Esophagus squamous epithelium (tissue), 5 donors: ENCODE data around the gene STK11. TPM values are rescaled to one million over a fixed set of nuclear protein-coding genes. Genes with fewer than 3 reads are reported as not detected.

Experiments
- DNase-seq: peaks from one replicate; lab custom pipeline; 2025; lab: John Stamatoyannopoulos, UW
- H3K27ac ChIP-seq, 4 donors: fragments of 200-600 bp; sonication (generic); one replicate each; pipeline ENCODE4 v1.5.1; 2016 to 2019; ENCODE audit warnings: mild to moderate bottlenecking in 1 of 4
- H3K27me3 ChIP-seq, 4 donors: fragments of 200-600 bp; sonication (generic); 1 replicate in 3 of 4; 2 replicates in 1 of 4; pipeline versions ENCODE4 v1.5.1 to v1.6.0; 2017 to 2021; ENCODE audit warnings: antibody characterized with exemption in 1 of 4
- H3K36me3 ChIP-seq, 3 donors: fragments of 200-600 bp; sonication (generic); one replicate each; pipeline ENCODE4 v1.5.1; 2016 to 2019
- H3K4me1 ChIP-seq, 3 donors: fragments of 200-600 bp; sonication (generic); one replicate each; pipeline ENCODE4 v1.5.1; 2017 to 2019
- H3K4me3 ChIP-seq, 4 donors: fragments of 200-600 bp; sonication (generic); 1 replicate in 3 of 4; 2 replicates in 1 of 4; pipeline ENCODE4 v1.5.1; 2016 to 2019; ENCODE audit warnings: mild to moderate bottlenecking in 2 of 4, moderate library complexity in 1 of 4
- H3K9me3 ChIP-seq, 3 donors: fragments of 200-600 bp; sonication (generic); one replicate each; pipeline ENCODE4 v1.5.1; 2016 to 2019
- CTCF ChIP-seq, 6 experiments: fragments of 450-650 bp in 4 of 6; fragments of 200-600 bp in 2 of 6; sonication (generic) in 2 of 6; IDR thresholded peaks; one replicate each; pipeline ENCODE4 v1.5.1; 2016 to 2019; ENCODE audit warnings: antibody characterized with exemption in 6 of 6, mild to moderate bottlenecking in 4 of 6, moderate library complexity in 4 of 6
- POLR2A ChIP-seq, 4 donors: fragments of 450-650 bp; IDR thresholded peaks; one replicate each; pipeline ENCODE4 v1.6.1; 2017; ENCODE audit warnings: antibody characterized with exemption in 4 of 4, mild to moderate bottlenecking in 4 of 4, moderate library complexity in 3 of 4
- WGBS, 2 donors: methylation state at CpG; one replicate each; pipeline ENCODE4 v1.1.5; 2018; 5-methylcytosine and 5-hydroxymethylcytosine counted together
- intact Hi-C: fragments of 100-400 bp; cut with DNase I; formaldehyde crosslinking; loops from one replicate; pipeline ENCODE4 v1.15.0; 2022
- total RNA-seq, 4 donors: library from RNA; depleted of rRNA; stranded (reverse); fragments of >200 nt; gene quantifications; one replicate each; pipeline ENCODE4 v1.1.0, GENCODE V29; 2016
- donor health status: DM: yes; HTN: yes; CAD: no.

Gene STK11
- total RNA-seq, 4 donors from 2014 or later, result 59.3 to 68.5 (median 61.6) TPM

- peaks cover 0 to 33% (median 6%) of the 10 kb centered on the region in 3 donors for H3K4me1 ChIP-seq
- H3K27ac ChIP-seq, result no peak overlapping the region
- WGBS, 2 donors, result 73% methylated on average over 7 of the region's 16 CpGs; no CpG with 5 or more reads in 1 of the 2 donors
- DNase-seq, result no peak
- TF ChIP-seq POLR2A (IDR thresholded peaks at IDR 0.05) (no peak), CTCF (IDR thresholded peaks at IDR 0.05) (no peak)
- H3K36me3 ChIP-seq, result peaks cover 45 to 90% (median 58%) of the 10 kb centered on the region in 3 donors
- H3K27me3 ChIP-seq, result no peaks in the 10 kb centered on the region
- intact Hi-C loops, result no loop called here
- no peaks in the 10 kb centered on the region for H3K9me3 ChIP-seq
- no peak overlapping the region for H3K4me3 ChIP-seq
These were observed 19.3 kb downstream of the STK11 start for GRCh38 chr19:1224847-1225246.

- peaks cover 0 to 27% (median 6%) of the 10 kb centered on the region in 3 donors for H3K4me1 ChIP-seq
- WGBS, 2 donors, result 73 to 76% methylated on average over 2 to 7 of the region's 29 CpGs
- TF ChIP-seq POLR2A (IDR thresholded peaks at IDR 0.05), result no peak
- TF ChIP-seq CTCF (IDR thresholded peaks at IDR 0.05), result no peak
- H3K36me3 ChIP-seq, result peaks cover 44 to 82% (median 54%) of the 10 kb centered on the region in 3 donors
- no peaks in the 10 kb centered on the region for H3K9me3 ChIP-seq
- DNase-seq, result no peak
- no peak overlapping the region for H3K27ac ChIP-seq
- intact Hi-C loops, result no loop called here
- no peaks in the 10 kb centered on the region for H3K27me3 ChIP-seq
- H3K4me3 ChIP-seq, result no peak overlapping the region
These were observed 20.1 kb downstream of the STK11 start for GRCh38 chr19:1225440-1226226.

- Histone ChIP-seq H3K4me1 (peaks cover 0 to 29% (median 5%) of the 10 kb centered on the region in 3 donors), H3K9me3 (no peaks in the 10 kb centered on the region), H3K36me3 (peaks cover 38 to 77% (median 50%) of the 10 kb centered on the region in 3 donors), H3K27me3 (no peaks in the 10 kb centered on the region), H3K4me3 (no peak overlapping the region), H3K27ac (no peak overlapping the region)
- no peak for DNase-seq
- no peak for TF ChIP-seq POLR2A (IDR thresholded peaks at IDR 0.05)
- no peak for TF ChIP-seq CTCF (IDR thresholded peaks at IDR 0.05)
- no CpG with 5 or more reads among the region's 11 CpGs for WGBS, 2 donors
- intact Hi-C loops, result no loop called here
These were observed 20.6 kb downstream of the STK11 start for GRCh38 chr19:1226227-1226518.

GRCh38 chr19:1226522-1227303 is 21.1 kb downstream of the STK11 start:
- no peaks in the 10 kb centered on the region for H3K9me3 ChIP-seq
- H3K27me3 ChIP-seq, result no peaks in the 10 kb centered on the region
- no peak overlapping the region for H3K27ac ChIP-seq
- H3K4me3 ChIP-seq, result no peak overlapping the region
- peaks cover 1 to 28% (median 2%) of the 10 kb centered on the region in 3 donors for H3K4me1 ChIP-seq
- intact Hi-C loops, result no loop called here
- no peak for DNase-seq
- no peak for TF ChIP-seq CTCF (IDR thresholded peaks at IDR 0.05)
- no peak for TF ChIP-seq POLR2A (IDR thresholded peaks at IDR 0.05)
- 86% methylated on average over 16 of the region's 50 CpGs; no CpG with 5 or more reads in 1 of the 2 donors for WGBS, 2 donors
- peaks cover 33 to 71% (median 45%) of the 10 kb centered on the region in 3 donors for H3K36me3 ChIP-seq
